Measurements from ENCODE around the gene MKKS. TPM values are rescaled to one million over a fixed set of nuclear protein-coding genes. Genes with fewer than 3 reads are reported as not detected.

Gene MKKS
- total RNA-seq, 1 donor from 2014 or later = 8.6 TPM

GRCh38 chr20:10434832-10435812, 1.1 kb upstream of the MKKS start, which contains the start of gene SLX4IP:
Gene SLX4IP (plus strand): TSS chr20:10435305. CDS start chr20:10458205, 22,900 bp downstream.
- peak within 1 kb of the TSS; percentile 96 for H3K4me3 Mint-ChIP-seq
- no peaks in the 10 kb centered on the region for H3K27me3 Mint-ChIP-seq
- H3K27ac Mint-ChIP-seq = peak within 1 kb of the TSS; percentile 98
- intact Hi-C loops (cut with micrococcal nuclease) = loop anchor here (1.0 to 10.0 kb wide), 6 partner anchors 12 to 400 kb away; partner anchors contain the start of genes ANKEF1 and SNAP25
- DNase-seq (peak; percentile 65), ATAC-seq (ENCODE audit: low read depth) (peak; percentile 70)
- H3K4me1 Mint-ChIP-seq = peaks cover 34% of the 10 kb centered on the region
- no peak for TF ChIP-seq CTCF (IDR thresholded peaks at IDR 0.05)
- H3K36me3 Mint-ChIP-seq (ENCODE audit: low read depth) = peaks cover 16% of the 10 kb centered on the region
- ChIA-PET POLR2A (interaction anchor here (0.5 to 2.5 kb wide), 8 partner anchors 9 to 457 kb away, joined by 3 to 17 read pairs (median 6); partner anchors contain the start of gene ANKEF1), CTCF (interaction anchor here (1.4 to 2.0 kb wide), 3 partner anchors 8 to 41 kb away, joined by 5 to 10 read pairs (median 7); no protein-coding TSS in a partner anchor)
- H3K9me3 Mint-ChIP-seq = no peaks in the 10 kb centered on the region

- H3K36me3 Mint-ChIP-seq (ENCODE audit: low read depth) = peaks cover 16% of the 10 kb centered on the region
- no peaks in the 10 kb centered on the region for H3K27me3 Mint-ChIP-seq
- CTCF ChIA-PET = interaction anchor here (1.4 to 2.0 kb wide), 3 partner anchors 8 to 42 kb away, joined by 5 to 10 read pairs (median 7); no protein-coding TSS in a partner anchor
- peak overlapping the region; percentile 96 for H3K4me3 Mint-ChIP-seq
- H3K9me3 Mint-ChIP-seq = no peaks in the 10 kb centered on the region
- peak overlapping the region; percentile 98 for H3K27ac Mint-ChIP-seq
- ATAC-seq (ENCODE audit: low read depth) (peak; percentile 58), DNase-seq (peak; percentile 63)
- POLR2A ChIA-PET = interaction anchor here (0.9 to 2.5 kb wide), 7 partner anchors 10 to 456 kb away, joined by 3 to 17 read pairs (median 6); partner anchors contain the start of gene ANKEF1
- TF ChIP-seq CTCF (IDR thresholded peaks at IDR 0.05) = no peak
- intact Hi-C loops (cut with micrococcal nuclease) = loop anchor here (1.0 to 10.0 kb wide), 5 partner anchors 13 to 400 kb away; partner anchors contain the start of genes ANKEF1 and SNAP25
- peaks cover 37% of the 10 kb centered on the region for H3K4me1 Mint-ChIP-seq
These were observed 427 bp upstream of the MKKS start for GRCh38 chr20:10434467-10434831.

- ATAC-seq (ENCODE audit: low read depth) (no peak), DNase-seq (no peak)
- Mint-ChIP-seq H3K4me3 (peak overlapping the region; percentile 96), H3K9me3 (no peaks in the 10 kb centered on the region), H3K27ac (peak overlapping the region; percentile 98), H3K36me3 (ENCODE audit: low read depth) (peaks cover 16% of the 10 kb centered on the region), H3K27me3 (no peaks in the 10 kb centered on the region), H3K4me1 (peaks cover 44% of the 10 kb centered on the region)
- ChIA-PET CTCF (interaction anchor here (1.0 to 2.0 kb wide), 3 partner anchors 8 to 455 kb away, joined by 3 to 10 read pairs (median 7); no protein-coding TSS in a partner anchor), POLR2A (interaction anchor here (2.2 to 2.5 kb wide), 2 partner anchors 20 to 43 kb away, joined by 16 to 17 read pairs; no protein-coding TSS in a partner anchor)
- intact Hi-C loops (cut with micrococcal nuclease) = loop anchor here (10.0 kb wide), 2 partner anchors 218 to 368 kb away; partner anchors contain the start of gene SNAP25
- no peak for TF ChIP-seq CTCF (IDR thresholded peaks at IDR 0.05)
These were observed 904 bp downstream of the MKKS start for GRCh38 chr20:10433014-10433622.

- ChIA-PET CTCF (no interaction called here), POLR2A (no interaction called here)
- Mint-ChIP-seq H3K4me3 (no peak overlapping the region), H3K27me3 (no peaks in the 10 kb centered on the region), H3K36me3 (ENCODE audit: low read depth) (peaks cover 16% of the 10 kb centered on the region), H3K4me1 (peaks cover 44% of the 10 kb centered on the region), H3K9me3 (no peaks in the 10 kb centered on the region), H3K27ac (peak overlapping the region; percentile 56)
- no peak for TF ChIP-seq CTCF (IDR thresholded peaks at IDR 0.05)
- DNase-seq (no peak), ATAC-seq (ENCODE audit: low read depth) (no peak)
- intact Hi-C loops (cut with micrococcal nuclease) = loop anchor here (10.0 kb wide), 2 partner anchors 217 to 367 kb away; partner anchors contain the start of gene SNAP25
These were observed 1.9 kb downstream of the MKKS start for GRCh38 chr20:10432079-10432478.
